ENCODE data around the gene ARF3.

GRCh38 chr12:48954841-48955501, 2.3 kb downstream of the ARF3 start:
- TF ChIP-seq ZNF274 (IDR thresholded peaks at IDR 0.05; ENCODE audit: low read depth, low read length) (no peak), EZH2 (IDR thresholded peaks at IDR 0.05) (no peak), SRF (IDR thresholded peaks at IDR 0.05; ENCODE audit: low read depth) (no peak), SIN3A (IDR thresholded peaks at IDR 0.05; ENCODE audit: low read depth) (no peak), YY1 (IDR thresholded peaks at IDR 0.05; ENCODE audit: extremely low read depth, insufficient replicate concordance, low read depth, low read length) (no peak), POLR2A (IDR thresholded peaks at IDR 0.05; ENCODE audit: borderline replicate concordance, extremely low read depth, insufficient read depth, insufficient read length) (no peak), EGR1 (IDR thresholded peaks at IDR 0.05; ENCODE audit: low read depth) (no peak), TCF7L2 (IDR thresholded peaks at IDR 0.05; ENCODE audit: borderline replicate concordance, extremely low read depth, insufficient read depth, insufficient read length) (no peak)
- TF ChIP-seq, protein P1, sequence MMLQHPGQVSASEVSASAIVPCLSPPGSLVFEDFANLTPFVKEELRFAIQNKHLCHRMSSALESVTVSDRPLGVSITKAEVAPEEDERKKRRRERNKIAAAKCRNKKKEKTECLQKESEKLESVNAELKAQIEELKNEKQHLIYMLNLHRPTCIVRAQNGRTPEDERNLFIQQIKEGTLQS (IDR thresholded peaks at IDR 0.05) = no peak
- TF ChIP-seq, protein P2, sequence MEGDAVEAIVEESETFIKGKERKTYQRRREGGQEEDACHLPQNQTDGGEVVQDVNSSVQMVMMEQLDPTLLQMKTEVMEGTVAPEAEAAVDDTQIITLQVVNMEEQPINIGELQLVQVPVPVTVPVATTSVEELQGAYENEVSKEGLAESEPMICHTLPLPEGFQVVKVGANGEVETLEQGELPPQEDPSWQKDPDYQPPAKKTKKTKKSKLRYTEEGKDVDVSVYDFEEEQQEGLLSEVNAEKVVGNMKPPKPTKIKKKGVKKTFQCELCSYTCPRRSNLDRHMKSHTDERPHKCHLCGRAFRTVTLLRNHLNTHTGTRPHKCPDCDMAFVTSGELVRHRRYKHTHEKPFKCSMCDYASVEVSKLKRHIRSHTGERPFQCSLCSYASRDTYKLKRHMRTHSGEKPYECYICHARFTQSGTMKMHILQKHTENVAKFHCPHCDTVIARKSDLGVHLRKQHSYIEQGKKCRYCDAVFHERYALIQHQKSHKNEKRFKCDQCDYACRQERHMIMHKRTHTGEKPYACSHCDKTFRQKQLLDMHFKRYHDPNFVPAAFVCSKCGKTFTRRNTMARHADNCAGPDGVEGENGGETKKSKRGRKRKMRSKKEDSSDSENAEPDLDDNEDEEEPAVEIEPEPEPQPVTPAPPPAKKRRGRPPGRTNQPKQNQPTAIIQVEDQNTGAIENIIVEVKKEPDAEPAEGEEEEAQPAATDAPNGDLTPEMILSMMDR (IDR thresholded peaks at IDR 0.05 in 2 of 3, conservative IDR thresholded peaks at IDR 0.05 in 1 of 3; ENCODE audit: borderline replicate concordance in 1 of 3, insufficient read depth in 1 of 3, low read depth in 2 of 3, low read length in 2 of 3) = no peak
- TF ChIP-seq, protein P3, sequence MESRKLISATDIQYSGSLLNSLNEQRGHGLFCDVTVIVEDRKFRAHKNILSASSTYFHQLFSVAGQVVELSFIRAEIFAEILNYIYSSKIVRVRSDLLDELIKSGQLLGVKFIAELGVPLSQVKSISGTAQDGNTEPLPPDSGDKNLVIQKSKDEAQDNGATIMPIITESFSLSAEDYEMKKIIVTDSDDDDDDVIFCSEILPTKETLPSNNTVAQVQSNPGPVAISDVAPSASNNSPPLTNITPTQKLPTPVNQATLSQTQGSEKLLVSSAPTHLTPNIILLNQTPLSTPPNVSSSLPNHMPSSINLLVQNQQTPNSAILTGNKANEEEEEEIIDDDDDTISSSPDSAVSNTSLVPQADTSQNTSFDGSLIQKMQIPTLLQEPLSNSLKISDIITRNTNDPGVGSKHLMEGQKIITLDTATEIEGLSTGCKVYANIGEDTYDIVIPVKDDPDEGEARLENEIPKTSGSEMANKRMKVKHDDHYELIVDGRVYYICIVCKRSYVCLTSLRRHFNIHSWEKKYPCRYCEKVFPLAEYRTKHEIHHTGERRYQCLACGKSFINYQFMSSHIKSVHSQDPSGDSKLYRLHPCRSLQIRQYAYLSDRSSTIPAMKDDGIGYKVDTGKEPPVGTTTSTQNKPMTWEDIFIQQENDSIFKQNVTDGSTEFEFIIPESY (IDR thresholded peaks at IDR 0.05; ENCODE audit: extremely low read depth, insufficient replicate concordance, low read length) = no peak
- TF ChIP-seq, protein P4, sequence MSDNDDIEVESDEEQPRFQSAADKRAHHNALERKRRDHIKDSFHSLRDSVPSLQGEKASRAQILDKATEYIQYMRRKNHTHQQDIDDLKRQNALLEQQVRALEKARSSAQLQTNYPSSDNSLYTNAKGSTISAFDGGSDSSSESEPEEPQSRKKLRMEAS (IDR thresholded peaks at IDR 0.05) = no peak
- TF ChIP-seq, protein P5, sequence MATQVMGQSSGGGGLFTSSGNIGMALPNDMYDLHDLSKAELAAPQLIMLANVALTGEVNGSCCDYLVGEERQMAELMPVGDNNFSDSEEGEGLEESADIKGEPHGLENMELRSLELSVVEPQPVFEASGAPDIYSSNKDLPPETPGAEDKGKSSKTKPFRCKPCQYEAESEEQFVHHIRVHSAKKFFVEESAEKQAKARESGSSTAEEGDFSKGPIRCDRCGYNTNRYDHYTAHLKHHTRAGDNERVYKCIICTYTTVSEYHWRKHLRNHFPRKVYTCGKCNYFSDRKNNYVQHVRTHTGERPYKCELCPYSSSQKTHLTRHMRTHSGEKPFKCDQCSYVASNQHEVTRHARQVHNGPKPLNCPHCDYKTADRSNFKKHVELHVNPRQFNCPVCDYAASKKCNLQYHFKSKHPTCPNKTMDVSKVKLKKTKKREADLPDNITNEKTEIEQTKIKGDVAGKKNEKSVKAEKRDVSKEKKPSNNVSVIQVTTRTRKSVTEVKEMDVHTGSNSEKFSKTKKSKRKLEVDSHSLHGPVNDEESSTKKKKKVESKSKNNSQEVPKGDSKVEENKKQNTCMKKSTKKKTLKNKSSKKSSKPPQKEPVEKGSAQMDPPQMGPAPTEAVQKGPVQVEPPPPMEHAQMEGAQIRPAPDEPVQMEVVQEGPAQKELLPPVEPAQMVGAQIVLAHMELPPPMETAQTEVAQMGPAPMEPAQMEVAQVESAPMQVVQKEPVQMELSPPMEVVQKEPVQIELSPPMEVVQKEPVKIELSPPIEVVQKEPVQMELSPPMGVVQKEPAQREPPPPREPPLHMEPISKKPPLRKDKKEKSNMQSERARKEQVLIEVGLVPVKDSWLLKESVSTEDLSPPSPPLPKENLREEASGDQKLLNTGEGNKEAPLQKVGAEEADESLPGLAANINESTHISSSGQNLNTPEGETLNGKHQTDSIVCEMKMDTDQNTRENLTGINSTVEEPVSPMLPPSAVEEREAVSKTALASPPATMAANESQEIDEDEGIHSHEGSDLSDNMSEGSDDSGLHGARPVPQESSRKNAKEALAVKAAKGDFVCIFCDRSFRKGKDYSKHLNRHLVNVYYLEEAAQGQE (IDR thresholded peaks at IDR 0.05; ENCODE audit: low read depth) = no peak

Data from HCT116 (cell line).